Measurements from ENCODE around the gene CDC27. TPM values are rescaled to one million over a fixed set of nuclear protein-coding genes. Genes with fewer than 3 reads are reported as not detected.
"Not testable (repeated sequence)": the region's sequence is repeated elsewhere in the genome, so short reads cannot be mapped to it uniquely, and the experiment has no call there.

Gene CDC27
- total RNA-seq, 1 donor from 2014 or later = 76.6 TPM

DNA sequence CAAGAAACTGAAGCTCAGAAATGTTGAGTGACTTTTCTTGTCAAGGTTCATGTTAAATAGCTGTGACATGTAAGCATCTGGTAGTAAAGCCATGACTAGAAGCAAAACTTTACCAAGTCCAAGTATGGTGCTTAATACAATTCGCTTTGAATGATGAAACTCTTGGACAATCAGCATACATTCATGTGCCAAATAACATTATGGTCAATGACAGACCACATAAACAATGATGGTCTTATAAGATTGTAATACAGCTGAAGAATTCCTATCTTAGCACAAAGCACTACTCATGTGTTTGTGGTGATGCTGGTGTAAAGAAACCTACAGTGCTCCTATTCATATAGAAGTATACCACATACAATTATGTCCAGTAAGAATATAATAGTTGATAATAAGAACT, 112.9 kb downstream of the CDC27 start:
- ATAC-seq (no peak), DNase-seq (no peak)
- Histone ChIP-seq H3K27ac (no peak overlapping the region), H3K9me3 (no peaks in the 10 kb centered on the region), H3K27me3 (ENCODE audit: low read depth) (no peaks in the 10 kb centered on the region), H3K36me3 (no peaks in the 10 kb centered on the region), H3K4me1 (peaks cover under 1% of the 10 kb centered on the region), H3K4me3 (no peak overlapping the region)
- no peak for TF ChIP-seq CTCF (IDR thresholded peaks at IDR 0.05)
- intact Hi-C loops (cut with DNase I) = no loop called here

DNA sequence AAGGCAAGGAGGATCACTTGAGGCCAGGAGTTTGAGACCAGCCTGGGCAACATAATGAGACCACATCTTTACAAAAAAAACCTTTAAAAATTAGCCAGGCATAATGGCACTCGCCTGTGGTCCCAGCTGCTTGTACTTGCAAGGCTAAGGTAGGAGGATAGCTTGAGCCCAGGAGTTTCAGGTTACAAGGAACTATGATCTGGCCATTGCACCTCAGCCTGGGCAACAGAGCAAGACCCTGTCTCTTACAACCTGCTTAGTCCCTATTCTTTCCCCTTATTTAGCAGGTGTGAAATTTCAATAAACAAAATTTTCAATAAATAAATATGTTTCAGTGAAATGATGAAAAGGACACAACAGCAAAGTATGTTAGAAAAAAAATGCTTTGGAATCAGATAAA, 114.7 kb downstream of the CDC27 start:
- intact Hi-C loops (cut with DNase I); ATAC-seq; H3K27ac ChIP-seq; H3K4me1 ChIP-seq; DNase-seq; H3K4me3 ChIP-seq; H3K36me3 ChIP-seq; H3K27me3 ChIP-seq (ENCODE audit: low read depth); H3K9me3 ChIP-seq: not testable (repeated sequence)

- ATAC-seq; H3K27me3 ChIP-seq (ENCODE audit: low read depth); intact Hi-C loops (cut with DNase I); H3K9me3 ChIP-seq; H3K4me3 ChIP-seq; DNase-seq; H3K27ac ChIP-seq; H3K36me3 ChIP-seq; H3K4me1 ChIP-seq: not testable (repeated sequence)
Measured at GRCh38 chr17:47073629-47074028, 115.5 kb downstream of the CDC27 start.

GRCh38 chr17:47072886-47073285, 116.2 kb downstream of the CDC27 start:
- Histone ChIP-seq H3K4me3 (no peak overlapping the region), H3K27ac (no peak overlapping the region), H3K4me1 (peaks cover 9% of the 10 kb centered on the region), H3K36me3 (no peaks in the 10 kb centered on the region), H3K27me3 (ENCODE audit: low read depth) (no peaks in the 10 kb centered on the region), H3K9me3 (no peaks in the 10 kb centered on the region)
- DNase-seq (no peak), ATAC-seq (peak; percentile 20 to 46)
- intact Hi-C loops (cut with DNase I) = no loop called here
- no peak for TF ChIP-seq CTCF (IDR thresholded peaks at IDR 0.05)

DNA sequence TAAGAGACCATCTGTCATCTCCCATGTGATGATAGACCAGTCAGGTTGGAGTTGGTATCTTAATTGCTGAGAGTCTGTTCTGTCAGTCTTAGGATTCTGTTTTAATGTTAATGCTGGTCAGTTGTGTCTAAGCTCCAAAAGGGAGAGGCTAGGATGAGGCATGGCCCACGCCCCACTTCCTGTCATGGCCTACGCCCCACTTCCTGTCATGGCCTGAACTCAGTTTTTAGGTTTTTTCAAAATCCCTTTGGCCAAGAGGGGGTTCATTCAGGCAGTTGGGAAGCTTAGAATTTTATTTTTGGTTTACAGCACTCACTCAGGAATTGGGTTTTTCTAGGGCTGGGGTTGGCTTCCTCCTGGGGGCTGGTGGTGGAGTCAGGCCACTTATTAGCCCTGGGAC, 117.9 kb downstream of the CDC27 start:
- DNase-seq; H3K27me3 ChIP-seq (ENCODE audit: low read depth); intact Hi-C loops (cut with DNase I); ATAC-seq; H3K9me3 ChIP-seq; H3K36me3 ChIP-seq; H3K4me3 ChIP-seq; H3K27ac ChIP-seq: not testable (repeated sequence)
- H3K4me1 ChIP-seq = peaks cover 16% of the 10 kb centered on the region

DNA sequence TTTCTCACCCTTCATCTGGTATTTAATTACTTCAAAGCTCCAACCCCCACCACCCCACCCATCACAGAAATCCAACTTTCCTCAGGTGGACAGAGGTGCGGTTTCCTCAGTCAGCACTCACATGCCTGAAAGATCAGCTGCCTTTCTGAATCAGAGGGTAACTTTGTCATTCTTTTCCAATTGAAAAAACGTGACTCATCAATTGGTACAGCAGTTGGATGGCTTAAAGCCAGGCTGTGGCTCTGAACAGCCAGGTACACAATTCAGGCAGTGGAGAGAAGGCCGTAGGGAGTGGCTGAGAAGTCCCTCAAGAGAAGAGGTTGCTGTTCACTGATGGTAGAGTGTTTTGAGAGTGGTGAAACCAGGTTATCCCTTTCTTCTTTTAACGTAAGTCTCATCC, 118.8 kb downstream of the CDC27 start:
- H3K9me3 ChIP-seq; H3K27me3 ChIP-seq (ENCODE audit: low read depth); intact Hi-C loops (cut with DNase I); H3K4me3 ChIP-seq; H3K27ac ChIP-seq; H3K36me3 ChIP-seq; DNase-seq: not testable (repeated sequence)
- peak; percentile 42 to 65 for ATAC-seq
- peaks cover 17% of the 10 kb centered on the region for H3K4me1 ChIP-seq

Other genes with a start within 250 kb of the CDC27 start
- gene RPRML, start 210.0 kb downstream of the CDC27 start, total RNA-seq = not detected
- gene MYL4, start 20.1 kb upstream of the CDC27 start, total RNA-seq = 3.0 TPM
- gene ITGB3, start 64.5 kb upstream of the CDC27 start, total RNA-seq = 10.5 TPM
- gene EFCAB13, start 134.7 kb upstream of the CDC27 start, total RNA-seq = 13.0 TPM